Cerebellar cortex (tissue), 1 donor: ENCODE results near the gene ARHGEF38.
"Not testable (repeated sequence)": the region's sequence is repeated elsewhere in the genome, so short reads cannot be mapped to it uniquely, and the experiment has no call there.

ENCODE experiments used
- DNase-seq: peaks from one replicate; pipeline ENCODE4 v3.0.0-alpha.2; 2015; ENCODE audit warnings: low spot score

The ARHGEF38 gene

DNA sequence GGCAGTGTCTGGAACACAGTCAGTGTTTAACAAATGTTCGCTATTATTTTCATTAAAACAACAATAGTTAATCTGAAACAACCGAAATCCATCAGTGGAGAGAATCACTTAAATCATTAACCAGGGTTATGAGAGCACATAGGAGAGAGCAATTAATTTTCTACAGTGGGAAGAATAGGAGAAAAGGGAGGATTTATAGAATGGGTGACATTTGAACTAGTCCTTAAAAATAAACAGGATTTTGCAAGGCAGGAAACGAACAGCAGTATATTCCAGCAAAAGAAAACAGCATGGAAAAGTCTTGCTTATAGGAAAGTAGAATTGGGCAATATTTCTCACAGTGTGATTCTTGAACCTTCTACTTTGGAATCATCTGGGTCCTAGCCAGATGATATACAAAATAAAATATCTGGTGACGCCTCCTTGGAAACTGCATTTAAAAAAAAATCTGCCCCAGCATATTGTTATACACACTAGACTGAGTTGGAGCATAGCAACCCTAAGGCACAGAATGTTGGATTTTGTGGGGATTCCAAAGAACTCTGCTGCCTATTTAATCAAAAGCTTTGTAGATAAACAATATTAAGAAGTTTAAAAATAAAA is 100.0 kb downstream of the ARHGEF38 start:
- DNase-seq = no peak

DNA sequence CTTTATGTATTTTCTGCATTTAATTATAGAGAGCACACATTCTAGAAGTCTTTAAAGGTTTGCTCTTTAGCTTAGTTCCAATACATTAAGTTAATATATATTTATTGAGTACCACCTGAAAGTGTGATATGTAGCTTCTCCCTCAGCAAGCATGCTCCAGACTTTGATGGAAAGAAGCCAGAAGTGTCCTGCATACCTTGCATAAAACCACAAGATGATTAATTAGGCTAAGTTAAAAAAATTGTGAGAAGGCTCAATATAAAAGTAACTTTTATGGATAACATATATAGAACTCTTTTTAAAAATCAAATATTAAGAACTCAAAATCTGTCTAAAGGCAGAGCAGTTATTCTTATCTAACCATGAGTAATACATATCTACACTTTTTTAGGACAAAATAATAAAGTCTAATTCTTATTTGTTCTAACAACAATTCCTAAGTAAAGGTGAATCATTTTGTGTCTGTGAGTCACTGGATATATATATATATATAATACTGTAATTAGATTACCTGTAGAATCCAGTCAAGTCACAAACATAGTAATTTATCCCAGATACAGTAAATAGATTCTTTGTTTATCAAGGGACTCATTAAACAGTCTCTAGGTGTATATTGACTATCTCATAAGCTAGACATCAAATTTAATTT is 104.8 kb downstream of the ARHGEF38 start:
- DNase-seq = no peak

DNA sequence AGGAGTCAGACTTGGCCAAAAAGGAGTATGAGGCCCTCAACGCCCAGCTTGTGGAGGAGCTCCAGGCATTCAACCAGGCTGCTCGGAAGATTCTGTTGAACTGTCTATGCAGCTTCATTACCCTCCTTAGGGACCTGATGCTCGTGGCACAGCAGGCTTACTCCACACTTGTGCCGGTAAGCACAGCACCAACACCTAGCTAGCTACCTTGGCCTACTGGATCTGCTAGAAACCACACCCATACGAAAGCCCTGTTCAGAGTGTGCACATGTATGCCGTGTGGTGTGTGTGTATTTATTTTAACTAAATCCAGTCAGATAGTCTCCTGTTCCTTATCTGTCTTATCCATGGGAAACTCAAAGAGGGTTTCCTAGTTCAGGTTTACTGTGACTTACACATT is 106.8 kb downstream of the ARHGEF38 start:
- DNase-seq = no peak

DNA sequence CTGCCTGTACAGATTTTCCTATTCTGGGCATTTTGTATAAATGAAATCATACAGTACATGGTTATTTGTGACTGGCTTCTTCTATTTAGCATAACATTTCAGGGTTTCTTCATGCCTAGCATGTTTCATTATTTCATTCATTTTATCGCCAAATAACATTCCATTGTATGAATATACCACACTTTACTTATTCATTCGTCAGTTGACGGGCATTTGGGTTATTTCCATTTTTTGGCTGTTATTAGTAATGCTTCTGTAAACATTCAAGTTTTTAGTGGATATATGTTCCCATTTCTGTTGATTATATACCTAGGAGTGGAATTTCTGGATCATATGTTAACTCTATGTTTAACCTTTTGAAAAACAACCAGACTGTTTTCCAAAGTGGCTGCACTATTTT is 108.6 kb downstream of the ARHGEF38 start:
- DNase-seq = no peak

- no peak for DNase-seq
Measured at GRCh38 chr4:105662935-105663675, 110.7 kb downstream of the ARHGEF38 start.

DNA sequence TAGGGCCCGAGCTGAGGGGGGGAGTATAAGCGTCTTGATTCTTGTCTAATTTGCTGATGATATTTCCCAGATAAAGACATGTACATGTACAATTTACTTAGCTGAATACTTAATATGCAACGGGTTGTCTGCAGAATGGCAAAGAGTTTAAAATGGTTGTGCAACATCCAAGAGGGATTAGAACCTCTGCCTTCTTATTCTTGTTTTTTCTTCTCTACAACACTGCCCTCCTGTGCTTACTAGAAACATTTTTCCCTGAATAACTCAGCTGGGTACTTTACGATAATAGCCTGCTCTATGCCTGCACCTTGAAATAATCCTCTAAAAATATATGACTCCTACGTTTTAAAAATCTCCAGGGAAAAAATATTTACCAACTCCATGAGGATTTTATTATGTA is 114.3 kb downstream of the ARHGEF38 start:
- peak; percentile 14 for DNase-seq

- no peak for DNase-seq
Measured at GRCh38 chr4:105670684-105671083, 118.3 kb downstream of the ARHGEF38 start.

DNA sequence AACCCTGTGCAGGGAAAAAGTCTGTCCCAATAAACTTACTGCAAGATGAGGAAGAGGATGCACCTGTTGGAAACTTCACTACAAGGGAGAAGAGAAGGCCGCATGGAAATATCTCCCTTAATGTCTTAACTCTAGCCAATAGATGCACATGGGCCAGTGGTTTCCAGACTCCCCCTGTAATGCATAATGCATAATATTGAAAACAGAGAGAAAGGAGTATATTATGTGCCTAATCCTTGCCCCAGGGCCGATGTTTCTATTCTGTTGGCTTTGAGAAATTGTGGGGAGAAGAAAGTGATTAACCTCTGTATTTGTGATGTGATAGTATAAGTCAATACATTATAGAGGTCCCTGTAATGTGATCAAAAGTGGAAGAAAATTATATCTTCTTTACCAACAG is 118.9 kb downstream of the ARHGEF38 start:
- DNase-seq = no peak

- no peak for DNase-seq
Measured at GRCh38 chr4:105674011-105674410, 121.6 kb downstream of the ARHGEF38 start.

DNA sequence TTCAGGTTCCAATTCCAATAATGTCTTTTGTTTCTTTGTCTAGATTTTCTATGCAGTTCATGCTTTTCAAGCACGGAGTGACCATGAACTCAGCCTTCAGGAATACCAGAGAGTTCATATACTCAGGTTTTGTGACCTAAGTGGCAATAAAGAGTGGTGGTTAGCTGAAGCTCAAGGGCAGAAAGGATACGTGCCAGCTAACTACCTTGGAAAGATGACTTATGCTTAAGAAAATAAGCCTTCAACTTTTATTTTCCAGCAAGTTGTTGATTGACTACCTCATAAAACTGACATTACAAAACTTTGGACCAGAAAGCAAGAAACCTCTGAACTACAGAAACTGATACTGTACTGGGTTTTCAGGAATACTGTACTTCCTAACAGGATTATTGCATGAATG is 125.3 kb downstream of the ARHGEF38 start:
- no peak for DNase-seq

- DNase-seq = no peak
Measured at GRCh38 chr4:105679186-105679585, 126.8 kb downstream of the ARHGEF38 start.

DNA sequence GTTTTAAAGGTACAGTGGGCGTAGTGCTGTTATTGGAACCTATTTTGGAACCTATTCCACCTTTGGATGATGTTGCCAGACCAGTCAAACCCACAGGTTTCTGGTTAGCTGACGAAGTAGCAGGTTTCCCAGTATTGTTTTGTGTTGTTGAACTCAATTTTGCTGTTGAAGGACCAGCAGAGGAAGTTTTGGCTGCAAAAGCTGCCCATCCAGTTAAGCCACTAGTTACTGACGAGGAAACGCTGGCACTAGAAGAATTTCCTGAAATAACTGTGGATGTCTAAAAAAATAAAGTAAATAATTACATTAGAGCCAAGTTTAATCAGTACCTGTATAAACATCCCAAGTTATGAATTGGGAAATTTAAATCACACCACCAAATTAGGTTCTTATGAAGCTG is 130.6 kb downstream of the ARHGEF38 start:
- DNase-seq = no peak

GRCh38 chr4:105686571-105686970 is 134.2 kb downstream of the ARHGEF38 start:
- DNase-seq = no peak

GRCh38 chr4:105694812-105695211 is 142.4 kb downstream of the ARHGEF38 start:
- not testable (repeated sequence) for DNase-seq

- not testable (repeated sequence) for DNase-seq
Measured at GRCh38 chr4:105695832-105696231, 143.4 kb downstream of the ARHGEF38 start.

GRCh38 chr4:105698607-105699006 is 146.2 kb downstream of the ARHGEF38 start:
- no peak for DNase-seq

- no peak for DNase-seq
Measured at GRCh38 chr4:105707782-105708180, 155.4 kb downstream of the ARHGEF38 start.

- DNase-seq = peak; percentile 94
Measured at GRCh38 chr4:105708181-105709080, 156.0 kb downstream of the ARHGEF38 start, which contains the start of the genes GSTCD and INTS12. GSTCD (plus strand) TSS chr4:105708784; CDS start chr4:105717614, 8,830 bp downstream. INTS12 (minus strand) TSS chr4:105708689; CDS start chr4:105700005, 8,684 bp downstream.

DNA sequence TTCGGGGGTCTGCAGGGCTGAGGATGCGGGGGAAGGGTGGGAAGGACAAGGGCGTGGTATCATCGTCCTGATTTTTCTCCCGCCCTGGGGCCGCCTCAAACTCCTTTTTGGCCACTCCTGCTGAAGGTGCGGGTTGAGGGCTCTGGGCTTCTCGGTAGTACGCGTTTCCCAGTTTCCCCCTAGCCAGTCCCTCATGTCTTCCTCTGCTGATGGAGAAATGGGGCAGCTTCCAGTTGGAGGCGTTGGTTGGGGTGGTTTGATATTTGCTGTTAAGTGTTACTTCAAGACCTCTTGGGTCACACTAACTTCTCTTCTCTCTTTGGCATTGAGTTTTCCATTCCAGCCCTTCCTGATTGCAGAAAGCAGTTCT is 156.6 kb downstream of the ARHGEF38 start:
- peak; percentile 36 for DNase-seq

DNA sequence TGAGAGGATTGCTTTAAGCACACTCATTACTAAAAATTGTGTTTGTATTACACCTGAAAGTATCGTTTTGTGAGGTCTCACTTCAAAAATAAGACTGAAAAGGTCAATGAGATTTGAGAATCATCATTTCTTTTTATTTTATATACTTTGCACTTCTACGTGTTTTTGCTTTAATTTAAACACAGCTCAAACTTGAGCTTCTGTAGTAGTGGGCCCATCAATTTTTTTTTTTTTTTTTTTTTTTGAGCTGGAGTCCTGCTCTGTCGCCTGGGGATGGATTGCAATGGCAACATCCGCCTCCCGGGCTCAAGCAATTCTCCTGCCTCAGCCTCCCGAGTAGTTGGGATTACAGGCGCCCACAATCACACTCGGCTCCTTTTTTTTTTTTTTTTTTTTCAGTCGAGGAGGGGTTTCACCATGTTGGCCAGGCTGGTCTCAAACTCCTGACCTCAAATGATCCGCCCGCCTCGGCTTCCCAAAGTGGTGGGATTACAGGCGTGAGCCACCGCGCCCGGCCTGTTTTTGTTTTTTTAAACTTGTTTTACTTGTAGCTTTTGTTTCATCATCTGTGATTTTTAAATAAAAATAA is 157.7 kb downstream of the ARHGEF38 start:
- DNase-seq = no peak

GRCh38 chr4:105710678-105711077 is 158.3 kb downstream of the ARHGEF38 start:
- DNase-seq = no peak

- no peak for DNase-seq
Measured at GRCh38 chr4:105712766-105713165, 160.3 kb downstream of the ARHGEF38 start.
